HepG2 (cell line): Measurements from ENCODE around the gene PIM1. TPM values are rescaled to one million over a fixed set of nuclear protein-coding genes. Genes with fewer than 3 reads are reported as not detected.
A peak's percentile ranks its signal among the peaks of the same experiment; 100 is the strongest.

Experiments
- ATAC-seq: fragments of 200-7000 bp; cut with Tn5 transposase; 3 replicates; pipeline ENCODE4 v1.9.1; 2020; ENCODE audit warnings: mild to moderate bottlenecking, moderate library complexity
- BruUV-seq: library from RNA; stranded (reverse); fragments of 400-500 nt; replicated peaks from 2 replicates; lab custom pipeline; 2021; lab: Mats Ljungman, UMichigan
- CTCF ChIA-PET: fragments of 300-600 bp; formaldehyde crosslinking; extraction: SDS; loops from one replicate; lab custom pipeline; 2021; ENCODE audit warnings: low total read pairs, inconsistent platforms, low intra/inter-chr PET ratio; lab: Yijun Ruan, JAX
- POLR2A ChIA-PET: fragments of 350-600 bp; sonication (Branson Sonifier 250); formaldehyde crosslinking; loops from one replicate; lab custom pipeline; 2020; ENCODE audit warnings: antibody characterized with exemption, inconsistent platforms; lab: Yijun Ruan, JAX
- DNase-seq: peaks from one replicate; pipeline ENCODE4 v3.0.0-alpha.2; 2015; ENCODE audit warnings: low spot score
- FAIRE-seq: peaks from 3 replicates; lab custom pipeline; 2011; peaks lifted over from hg19 to GRCh38; lab: Jason Lieb, UNC
- H2AFZ ChIP-seq: one replicate; pipeline ENCODE4 v1.6.1; 2011; ENCODE audit warnings: low read length, inconsistent platforms
- H3K27ac ChIP-seq: fragments of 300-600 bp; 3 replicates; pipeline ENCODE4 v1.8.0; 2011; ENCODE audit warnings: mixed run types, mild to moderate bottlenecking, mixed read lengths, low read length, inconsistent platforms; ENCODE audit not compliant: insufficient read depth; ENCODE audit errors: extremely low read length
- H3K27me3 ChIP-seq, 2 experiments: fragments of 200-600 bp in 1 of 2; 2 replicates in 1 of 2; 3 replicates in 1 of 2; pipeline versions ENCODE4 v1.6.0 to v1.8.0; 2011; ENCODE audit warnings: low read length in 2 of 2, mild to moderate bottlenecking in 2 of 2, moderate library complexity in 2 of 2, inconsistent platforms in 1 of 2; ENCODE audit not compliant: insufficient read depth in 2 of 2, control insufficient read depth in 1 of 2
- H3K36me3 ChIP-seq, 2 experiments: fragments of 200-600 bp in 1 of 2; replicated peaks in 1 of 2; 2 replicates in 1 of 2; 3 replicates in 1 of 2; pipeline versions ENCODE4 v1.5.1 to v1.8.0; 2011; ENCODE audit warnings: low read length in 2 of 2, inconsistent platforms in 1 of 2; ENCODE audit not compliant: insufficient read depth in 2 of 2, control insufficient read depth in 1 of 2
- H3K4me1 ChIP-seq: 2 replicates; pipeline ENCODE4 v1.5.1; 2012; ENCODE audit warnings: low read length, inconsistent platforms; ENCODE audit not compliant: insufficient read depth
- H3K4me2 ChIP-seq: 2 replicates; pipeline ENCODE4 v1.6.0; 2011; ENCODE audit warnings: low read depth, low read length, inconsistent platforms
- H3K4me3 ChIP-seq, 3 experiments: fragments of 200-600 bp in 1 of 3; sonication (generic), shearing (Covaris generic) in 1 of 3; replicated peaks in 1 of 3; 2 replicates each; pipeline ENCODE4 v1.5.1; 2011 to 2016; ENCODE audit warnings: low read length in 3 of 3, inconsistent platforms in 2 of 3, low read depth in 2 of 3, mild to moderate bottlenecking in 2 of 3, control low read depth in 1 of 3, mixed read lengths in 1 of 3; ENCODE audit not compliant: insufficient read depth in 1 of 3
- H3K79me2 ChIP-seq: one replicate; pipeline ENCODE4 v1.6.1; 2011; ENCODE audit warnings: low read length, inconsistent platforms; ENCODE audit not compliant: insufficient read depth
- H3K9ac ChIP-seq: 2 replicates; pipeline ENCODE4 v1.6.0; 2011; ENCODE audit warnings: mild to moderate bottlenecking, low read depth, low read length, inconsistent platforms; ENCODE audit not compliant: insufficient read depth
- H3K9me3 ChIP-seq: 2 replicates; pipeline ENCODE4 v1.5.1; 2012; ENCODE audit warnings: mild to moderate bottlenecking, low read length
- H4K20me1 ChIP-seq: 2 replicates; pipeline ENCODE4 v1.6.0; 2011; ENCODE audit warnings: inconsistent platforms, mild to moderate bottlenecking, low read length, moderate library complexity; ENCODE audit not compliant: insufficient read depth
- BATF2 ChIP-seq: sonication (generic); formaldehyde crosslinking; IDR thresholded peaks from 2 replicates; pipeline ENCODE4 v1.8.0; 2022; ENCODE audit warnings: mild to moderate bottlenecking, missing genetic modification reagents, moderate library complexity
- KDM6A ChIP-seq: IDR thresholded peaks from 2 replicates; pipeline ENCODE4 v1.6.1; 2016; ENCODE audit warnings: low read depth
- RFXAP ChIP-seq: sonication (generic); formaldehyde crosslinking; IDR thresholded peaks from 2 replicates; pipeline ENCODE4 v1.4.0; 2020; ENCODE audit warnings: missing genetic modification reagents, borderline replicate concordance
- SIX4 ChIP-seq: sonication (generic); formaldehyde crosslinking; IDR thresholded peaks from 2 replicates; pipeline ENCODE4 v1.4.0; 2020; ENCODE audit warnings: missing genetic modification reagents
- TEAD3 ChIP-seq: optimal IDR thresholded peaks from 2 replicates; pipeline ENCODE3; 2016; ENCODE audit warnings: borderline replicate concordance
- TOPORS ChIP-seq: sonication (generic); formaldehyde crosslinking; IDR thresholded peaks from 2 replicates; pipeline ENCODE4 v1.8.0; 2023; ENCODE audit warnings: mild to moderate bottlenecking, missing genetic modification reagents
- ZNF362 ChIP-seq: sonication (generic); formaldehyde crosslinking; IDR thresholded peaks from 2 replicates; pipeline ENCODE4 v1.4.0; 2020; ENCODE audit warnings: missing genetic modification reagents, mild to moderate bottlenecking, borderline replicate concordance
- WGBS: methylation state at CpG from one replicate; pipeline ENCODE4 v1.1.6; 2017; ENCODE audit warnings: low lambda C conversion rate; 5-methylcytosine and 5-hydroxymethylcytosine counted together
- in situ Hi-C: cut with HindIII; loops from 2 replicates; pipeline ENCODE4 v1.10.0; 2017; ENCODE audit warnings: low pct_unique_long_range_greater_than_20kb; ENCODE audit not compliant: extremely low pct_ligation_motif_present
- intact Hi-C: fragments of 100-400 bp; cut with micrococcal nuclease; formaldehyde crosslinking; loops from one replicate; pipeline ENCODE4 v1.10.0; 2022; ENCODE audit not compliant: unreplicated experiment
- polyA plus RNA-seq, 8 experiments: library from polyadenylated mRNA; depleted of rRNA in 3 of 8; stranded (reverse) in 7 of 8; unstranded in 1 of 8; fragments of >200 nt; fragmentation: Illumina TruSeq in 4 of 8; extraction: Trizol in 4 of 8; gene quantifications; 2 replicates each; pipeline versions ENCODE4 v1.2.1 to v1.2.3, GENCODE V29; 2011 to 2016; ENCODE audit warnings: low read depth in 4 of 8, missing spikeins in 1 of 8, mixed read lengths in 1 of 8; ENCODE audit not compliant: insufficient read depth in 1 of 8
- total RNA-seq, 5 experiments: library from RNA; depleted of rRNA; stranded (reverse); fragments of >200 nt; fragmentation: Illumina TruSeq; extraction: Trizol; gene quantifications; 2 replicates each; pipeline ENCODE4 v1.2.3, GENCODE V29; 2016; ENCODE audit warnings: low read depth in 1 of 5

Gene PIM1
- total and polyA plus RNA-seq, 2 of the 13 experiments (the other 11 are each of a cell fraction or from before 2014, with no cell fraction given) = 29.4 to 117 TPM

DNA sequence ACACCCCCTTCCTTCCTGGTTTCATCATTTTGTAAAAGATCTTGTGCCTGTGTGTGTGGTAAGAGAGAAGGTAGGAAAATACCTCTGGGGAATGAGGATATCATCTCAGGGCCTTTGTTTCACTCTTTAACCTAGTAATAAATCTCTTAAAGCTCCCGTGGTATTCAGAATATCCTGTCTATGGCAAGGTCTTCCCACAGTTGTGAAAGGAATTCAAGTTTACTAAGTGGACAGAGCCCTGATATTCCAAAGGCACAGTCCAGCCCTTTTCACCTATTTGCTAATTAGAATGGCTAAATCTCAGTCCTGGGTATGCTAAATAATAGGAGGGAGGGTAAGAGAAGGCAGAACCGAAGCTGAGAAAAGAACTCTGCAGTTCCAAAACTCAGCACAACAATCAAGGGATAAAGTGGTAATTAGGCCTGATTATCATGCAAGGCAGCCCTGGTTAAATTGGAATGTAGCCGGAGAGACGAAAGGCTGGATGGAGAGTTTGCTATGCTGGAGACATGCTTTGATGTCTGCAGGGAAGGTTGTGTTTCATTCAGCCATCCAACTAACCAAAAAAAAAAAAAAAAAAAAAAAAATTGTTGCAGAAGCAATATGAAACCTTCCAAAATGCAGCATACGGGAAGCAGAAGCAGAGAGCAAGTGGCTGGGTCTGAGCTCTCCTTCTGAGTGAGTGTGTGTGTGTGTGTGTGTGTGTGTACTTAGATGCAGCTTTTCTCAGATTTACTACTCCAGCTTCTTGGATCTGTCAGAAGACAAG lies 28.5 kb upstream of the PIM1 start:
- peaks cover 87% of the 10 kb centered on the region for H3K4me1 ChIP-seq
- no peaks in the 10 kb centered on the region for H3K9me3 ChIP-seq
- peak overlapping the region; percentile 44 for H3K27ac ChIP-seq
- no peaks in the 10 kb centered on the region for H4K20me1 ChIP-seq
- ChIA-PET POLR2A (interaction anchor here (0.9 to 1.9 kb wide), 5 partner anchors 10 to 31 kb away, joined by 3 to 12 read pairs (median 5); partner anchors contain the start of gene PIM1), CTCF (no interaction called here)
- peak overlapping the region; percentile 0; the same call in 1 of the 2 replicates for H3K9ac ChIP-seq
- H3K79me2 ChIP-seq = no peaks in the 10 kb centered on the region
- no TSS peak for BruUV-seq
- peak overlapping the region; percentile 41 for H3K4me2 ChIP-seq
- intact Hi-C loops = no loop called here
- TF ChIP-seq ZNF362 (0 out of 2 replicates have a peak, but pooled peaks have one; percentile 33), KDM6A (CRISPR knock-in tag) (no peak), SIX4 (no peak), TEAD3 (CRISPR knock-in tag) (peak; percentile 8), RFXAP (CRISPR knock-in tag) (no peak), BATF2 (CRISPR knock-in tag) (no peak), TOPORS (CRISPR knock-in tag) (no peak)
- FAIRE-seq (no peak), DNase-seq (no peak), ATAC-seq (no peak)
- no peak overlapping the region for H2AFZ ChIP-seq
- H3K36me3 ChIP-seq = no peaks in the 10 kb centered on the region
- H3K4me3 ChIP-seq = no peak overlapping the region
- H3K27me3 ChIP-seq = no peaks in the 10 kb centered on the region
- 54% methylated on average over 5 of the region's 5 CpGs for WGBS
- in situ Hi-C loops = no loop called here
